Suprapubic skin (tissue), 3 donors: ENCODE results near the gene LRRC25.

Experiments used
- POLR2A ChIP-seq, 2 donors: fragments of 450-650 bp; IDR thresholded peaks; one replicate each; pipeline ENCODE4 v1.6.1; 2017; ENCODE audit warnings: antibody characterized with exemption in 2 of 2, mild to moderate bottlenecking in 2 of 2, moderate library complexity in 2 of 2
- TF ChIP-seq, protein P1 (sequence below), 2 donors: fragments of 200-600 bp in 1 of 2; fragments of 450-650 bp in 1 of 2; sonication (generic) in 1 of 2; IDR thresholded peaks; one replicate each; pipeline ENCODE4 v1.5.1; 2016 to 2019; ENCODE audit warnings: antibody characterized with exemption in 2 of 2, mild to moderate bottlenecking in 1 of 2, moderate library complexity in 1 of 2

DNA sequence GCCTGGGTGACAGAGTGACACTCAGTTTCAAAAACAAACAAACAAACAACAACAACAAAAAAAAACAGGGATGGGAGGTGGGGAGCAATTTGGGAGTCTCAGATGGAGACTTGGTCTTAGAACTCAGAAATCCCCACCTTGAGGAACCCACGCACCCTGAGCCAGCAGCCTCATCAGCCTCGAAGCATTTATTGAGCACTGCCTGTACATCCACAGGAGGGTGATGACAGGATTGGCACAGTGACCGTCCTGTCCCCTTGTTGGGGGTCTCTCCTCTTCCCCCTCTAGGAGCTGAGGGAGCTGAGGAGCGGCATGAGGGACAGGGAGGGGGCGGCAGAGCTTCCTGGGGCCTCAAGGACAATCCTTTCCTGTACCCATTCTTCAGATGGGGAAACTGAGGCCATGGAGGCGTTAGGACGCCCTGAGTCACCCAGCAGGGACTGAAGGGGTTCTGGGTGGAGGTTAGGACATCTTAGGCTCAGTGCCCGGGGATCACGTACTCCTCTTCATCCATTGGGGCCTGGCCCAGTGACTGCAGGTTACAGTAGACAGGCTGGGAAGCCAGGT, 5.8 kb downstream of the LRRC25 start:
- TF ChIP-seq POLR2A (IDR thresholded peaks at IDR 0.05) = no peak
- TF ChIP-seq, protein P1, sequence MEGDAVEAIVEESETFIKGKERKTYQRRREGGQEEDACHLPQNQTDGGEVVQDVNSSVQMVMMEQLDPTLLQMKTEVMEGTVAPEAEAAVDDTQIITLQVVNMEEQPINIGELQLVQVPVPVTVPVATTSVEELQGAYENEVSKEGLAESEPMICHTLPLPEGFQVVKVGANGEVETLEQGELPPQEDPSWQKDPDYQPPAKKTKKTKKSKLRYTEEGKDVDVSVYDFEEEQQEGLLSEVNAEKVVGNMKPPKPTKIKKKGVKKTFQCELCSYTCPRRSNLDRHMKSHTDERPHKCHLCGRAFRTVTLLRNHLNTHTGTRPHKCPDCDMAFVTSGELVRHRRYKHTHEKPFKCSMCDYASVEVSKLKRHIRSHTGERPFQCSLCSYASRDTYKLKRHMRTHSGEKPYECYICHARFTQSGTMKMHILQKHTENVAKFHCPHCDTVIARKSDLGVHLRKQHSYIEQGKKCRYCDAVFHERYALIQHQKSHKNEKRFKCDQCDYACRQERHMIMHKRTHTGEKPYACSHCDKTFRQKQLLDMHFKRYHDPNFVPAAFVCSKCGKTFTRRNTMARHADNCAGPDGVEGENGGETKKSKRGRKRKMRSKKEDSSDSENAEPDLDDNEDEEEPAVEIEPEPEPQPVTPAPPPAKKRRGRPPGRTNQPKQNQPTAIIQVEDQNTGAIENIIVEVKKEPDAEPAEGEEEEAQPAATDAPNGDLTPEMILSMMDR (IDR thresholded peaks at IDR 0.05) = no peak
